ENCODE results near the gene MGAT4B.

Gene MGAT4B

GRCh38 chr5:179781846-179782245 is 24.8 kb downstream of the MGAT4B start:
- TF ChIP-seq, protein P1, sequence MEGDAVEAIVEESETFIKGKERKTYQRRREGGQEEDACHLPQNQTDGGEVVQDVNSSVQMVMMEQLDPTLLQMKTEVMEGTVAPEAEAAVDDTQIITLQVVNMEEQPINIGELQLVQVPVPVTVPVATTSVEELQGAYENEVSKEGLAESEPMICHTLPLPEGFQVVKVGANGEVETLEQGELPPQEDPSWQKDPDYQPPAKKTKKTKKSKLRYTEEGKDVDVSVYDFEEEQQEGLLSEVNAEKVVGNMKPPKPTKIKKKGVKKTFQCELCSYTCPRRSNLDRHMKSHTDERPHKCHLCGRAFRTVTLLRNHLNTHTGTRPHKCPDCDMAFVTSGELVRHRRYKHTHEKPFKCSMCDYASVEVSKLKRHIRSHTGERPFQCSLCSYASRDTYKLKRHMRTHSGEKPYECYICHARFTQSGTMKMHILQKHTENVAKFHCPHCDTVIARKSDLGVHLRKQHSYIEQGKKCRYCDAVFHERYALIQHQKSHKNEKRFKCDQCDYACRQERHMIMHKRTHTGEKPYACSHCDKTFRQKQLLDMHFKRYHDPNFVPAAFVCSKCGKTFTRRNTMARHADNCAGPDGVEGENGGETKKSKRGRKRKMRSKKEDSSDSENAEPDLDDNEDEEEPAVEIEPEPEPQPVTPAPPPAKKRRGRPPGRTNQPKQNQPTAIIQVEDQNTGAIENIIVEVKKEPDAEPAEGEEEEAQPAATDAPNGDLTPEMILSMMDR (conservative IDR thresholded peaks at IDR 0.05; ENCODE audit: low read depth, low read length) = no peak
- no peak overlapping the region for H3K4me3 ChIP-seq (ENCODE audit: low read length)
- no peak for DNase-seq (ENCODE audit: low read depth)

DNA sequence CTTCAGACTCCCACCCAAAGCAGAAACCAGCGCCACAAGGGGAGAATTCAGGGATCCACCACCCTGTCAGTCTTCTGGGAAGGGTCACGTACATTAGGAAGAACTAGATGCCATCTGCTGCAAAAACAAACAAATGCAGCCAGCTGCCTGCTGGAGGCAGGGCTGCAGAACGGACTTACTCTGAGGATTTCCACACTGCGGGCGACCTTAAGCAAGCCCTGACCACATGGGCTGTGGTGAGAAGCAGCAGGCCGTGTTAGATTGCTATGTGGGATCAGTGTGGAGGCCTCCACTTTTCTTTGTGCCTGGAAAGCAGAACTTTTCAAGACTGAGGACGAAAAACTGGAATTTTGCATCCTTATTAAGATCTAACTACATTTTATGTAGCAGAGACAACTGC is 26.3 kb downstream of the MGAT4B start:
- TF ChIP-seq, protein P1 (conservative IDR thresholded peaks at IDR 0.05; ENCODE audit: low read depth, low read length) = no peak
- no peak overlapping the region for H3K4me3 ChIP-seq (ENCODE audit: low read length)
- DNase-seq (ENCODE audit: low read depth) = no peak

- TF ChIP-seq, protein P1 (conservative IDR thresholded peaks at IDR 0.05; ENCODE audit: low read depth, low read length) = no peak
- DNase-seq (ENCODE audit: low read depth) = no peak
- no peak overlapping the region for H3K4me3 ChIP-seq (ENCODE audit: low read length)
These were observed 26.8 kb downstream of the MGAT4B start for GRCh38 chr5:179779826-179780225.

DNA sequence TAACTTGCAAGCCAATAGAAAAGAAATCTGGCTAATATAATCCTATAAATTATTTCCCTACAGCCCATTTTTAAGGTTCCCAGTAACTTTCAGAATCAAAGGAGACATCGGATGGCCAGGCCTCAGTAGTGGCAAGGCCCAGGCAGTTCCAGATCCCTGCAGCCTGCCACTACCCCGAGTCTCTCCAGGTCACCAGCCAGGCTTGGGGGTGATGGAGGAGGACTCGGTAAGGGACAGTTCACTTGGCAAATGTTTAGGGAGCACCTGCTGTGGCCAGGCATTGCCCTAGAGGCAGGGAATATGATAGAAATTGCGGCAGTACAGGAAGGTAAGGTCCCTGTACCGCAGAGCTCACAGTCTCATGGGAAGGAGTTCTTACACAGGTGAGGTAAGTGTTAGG is 28.1 kb downstream of the MGAT4B start:
- TF ChIP-seq, protein P1 (conservative IDR thresholded peaks at IDR 0.05; ENCODE audit: low read depth, low read length) = no peak
- H3K4me3 ChIP-seq (ENCODE audit: low read length) = no peak overlapping the region
- no peak for DNase-seq (ENCODE audit: low read depth)

DNA sequence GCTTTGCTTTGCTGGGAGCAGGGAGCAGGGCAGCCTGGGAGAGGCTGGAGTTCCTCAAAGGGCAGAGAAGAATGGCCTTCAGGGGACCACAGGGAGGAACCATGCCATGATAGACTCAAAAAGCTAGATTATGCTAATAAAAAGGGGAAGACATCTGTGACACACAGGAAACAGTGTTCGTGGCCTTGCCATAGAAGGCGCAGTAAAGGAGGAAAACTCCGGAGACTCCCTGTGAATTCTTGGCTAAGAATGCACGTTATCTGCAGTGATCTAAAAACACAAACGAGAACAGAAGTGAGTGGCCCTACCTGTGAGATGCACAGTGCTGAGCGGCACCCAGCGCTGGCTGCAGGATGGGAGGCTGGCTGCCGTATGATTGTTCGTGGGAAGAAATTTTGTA is 28.8 kb downstream of the MGAT4B start:
- TF ChIP-seq, protein P1 (conservative IDR thresholded peaks at IDR 0.05; ENCODE audit: low read depth, low read length) = no peak
- no peak for DNase-seq (ENCODE audit: low read depth)
- H3K4me3 ChIP-seq (ENCODE audit: low read length) = no peak overlapping the region

GRCh38 chr5:179777456-179777855 is 29.2 kb downstream of the MGAT4B start:
- H3K4me3 ChIP-seq (ENCODE audit: low read length) = no peak overlapping the region
- TF ChIP-seq, protein P1 (conservative IDR thresholded peaks at IDR 0.05; ENCODE audit: low read depth, low read length) = no peak
- no peak for DNase-seq (ENCODE audit: low read depth)

DNA sequence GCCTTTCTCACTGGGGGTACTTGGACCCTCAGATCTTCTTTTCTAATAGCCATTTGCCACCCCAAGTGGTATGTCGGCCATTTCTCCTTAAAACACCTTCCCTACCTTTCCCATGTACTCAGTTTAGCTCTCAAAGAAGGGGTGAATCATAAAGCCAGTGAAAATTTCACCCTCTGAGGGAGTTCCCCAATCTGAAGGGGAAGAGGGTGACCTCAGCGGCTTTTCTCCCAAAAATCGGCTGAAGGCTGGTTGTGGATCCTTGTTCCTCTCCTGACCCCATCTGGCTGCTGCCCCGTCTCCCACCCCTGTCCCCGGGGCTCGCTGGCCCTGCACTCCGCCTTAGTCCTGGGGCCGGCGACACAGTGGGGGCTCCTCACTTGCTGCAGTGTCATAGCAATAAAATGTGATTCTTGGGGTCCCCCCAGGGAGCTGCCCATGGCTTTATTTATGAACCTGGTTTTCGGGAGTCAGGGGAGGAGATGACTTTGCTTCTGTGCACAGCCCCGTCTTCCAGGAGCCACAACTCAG is 30.2 kb downstream of the MGAT4B start:
- no peak overlapping the region for H3K4me3 ChIP-seq (ENCODE audit: low read length)
- no peak for DNase-seq (ENCODE audit: low read depth)

More for the DNA sequence above, 30.2 kb downstream of the MGAT4B start:
- TF ChIP-seq, protein P1 (conservative IDR thresholded peaks at IDR 0.05; ENCODE audit: low read depth, low read length) = no peak

All from retinal pigment epithelial cell (primary cell).